NAMALWA (cell line): ENCODE measurements around the gene RAB3A.

ENCODE experiments used
- DNase-seq: peaks from one replicate; pipeline ENCODE4 v3.0.0-alpha.2; 2015; ENCODE audit warnings: low spot score

RAB3A gene

DNA sequence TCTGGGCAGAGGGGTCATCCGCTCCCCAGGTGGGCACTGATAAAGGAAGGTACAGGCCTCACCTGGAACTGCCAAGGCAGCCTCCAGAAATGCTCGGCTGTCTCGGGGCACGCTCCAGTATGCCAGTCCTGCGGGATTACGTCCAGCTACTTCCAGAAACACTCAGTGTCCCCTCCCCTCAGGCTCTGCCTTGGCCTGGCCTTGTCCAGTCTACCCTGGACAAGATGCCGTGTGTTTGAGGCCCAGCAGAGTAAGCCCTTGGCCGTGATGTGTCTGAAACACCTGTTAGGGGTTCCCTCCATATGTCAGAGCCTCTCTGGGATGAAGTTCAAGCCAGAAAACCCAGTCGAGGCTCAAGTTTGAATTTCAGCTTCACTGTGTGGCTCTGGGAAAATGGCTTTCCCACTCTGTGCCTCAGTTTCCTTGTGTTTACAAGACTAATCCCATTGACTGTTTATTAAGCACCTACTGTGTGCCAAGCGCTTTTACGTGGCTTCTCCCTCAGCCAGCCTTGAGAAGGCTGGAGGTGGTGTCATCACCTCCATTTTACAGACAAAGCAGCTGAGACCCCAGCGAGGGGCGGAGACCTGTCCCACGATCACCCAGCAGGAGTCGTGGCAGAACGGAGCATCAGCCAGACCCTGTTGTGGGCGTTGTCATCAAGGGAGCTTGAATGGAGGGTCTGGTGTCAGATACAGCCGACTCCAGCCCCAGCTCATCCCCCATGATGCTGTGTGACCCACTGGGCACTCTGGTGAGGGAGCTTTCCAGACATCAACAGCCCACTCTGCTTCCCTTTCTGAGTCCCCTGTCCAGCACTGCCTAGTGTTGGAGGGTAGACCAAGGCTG is 52.8 kb downstream of the RAB3A start:
- DNase-seq: no peak

DNA sequence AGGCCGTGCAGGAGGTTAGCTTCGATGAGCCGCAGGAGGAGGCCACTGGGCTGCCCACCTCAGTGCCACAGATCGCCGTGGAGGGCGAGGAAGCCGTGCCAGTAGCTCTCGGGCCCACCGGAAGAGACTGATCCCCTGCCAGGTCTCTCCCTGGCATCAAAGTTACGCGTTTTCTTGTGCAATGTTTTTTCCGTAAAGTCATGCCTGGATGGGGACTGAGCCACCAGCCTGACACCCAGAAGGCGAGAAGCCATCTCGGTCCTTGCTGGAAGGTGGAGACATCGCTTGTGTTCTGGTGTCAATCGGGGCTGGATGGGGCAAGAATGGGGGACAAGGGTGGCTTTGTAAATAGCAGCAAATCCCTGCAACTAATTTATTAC is 54.3 kb downstream of the RAB3A start:
- DNase-seq: no peak

DNA sequence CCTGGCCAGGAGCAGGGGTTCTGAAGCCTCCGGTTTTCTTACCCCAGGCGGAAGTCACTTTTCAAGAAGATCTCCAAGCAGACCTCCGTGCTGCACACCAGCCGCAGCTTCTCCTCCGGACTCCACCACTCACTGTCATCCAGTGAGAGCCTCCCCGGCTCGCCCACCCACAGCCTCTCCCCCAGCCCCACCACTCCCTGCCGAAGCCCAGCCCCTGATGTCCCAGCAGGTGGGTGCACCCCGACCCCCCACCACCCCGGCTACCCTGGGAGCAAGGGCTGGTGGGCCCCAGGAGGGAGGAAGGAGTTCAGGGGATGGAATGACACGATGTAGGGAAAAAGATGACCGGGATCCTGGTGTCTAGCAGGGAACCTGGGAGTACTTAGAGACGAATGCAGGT is 56.4 kb downstream of the RAB3A start:
- no peak for DNase-seq
